NCI-H1092 treated with DMSO at 0.1 percent for 48 hours (cell line): Measurements from ENCODE around the gene SHISA7.

Experiments used
- DNase-seq: peaks from one replicate; lab custom pipeline; 2025; lab: John Stamatoyannopoulos, UW

SHISA7 gene

DNA sequence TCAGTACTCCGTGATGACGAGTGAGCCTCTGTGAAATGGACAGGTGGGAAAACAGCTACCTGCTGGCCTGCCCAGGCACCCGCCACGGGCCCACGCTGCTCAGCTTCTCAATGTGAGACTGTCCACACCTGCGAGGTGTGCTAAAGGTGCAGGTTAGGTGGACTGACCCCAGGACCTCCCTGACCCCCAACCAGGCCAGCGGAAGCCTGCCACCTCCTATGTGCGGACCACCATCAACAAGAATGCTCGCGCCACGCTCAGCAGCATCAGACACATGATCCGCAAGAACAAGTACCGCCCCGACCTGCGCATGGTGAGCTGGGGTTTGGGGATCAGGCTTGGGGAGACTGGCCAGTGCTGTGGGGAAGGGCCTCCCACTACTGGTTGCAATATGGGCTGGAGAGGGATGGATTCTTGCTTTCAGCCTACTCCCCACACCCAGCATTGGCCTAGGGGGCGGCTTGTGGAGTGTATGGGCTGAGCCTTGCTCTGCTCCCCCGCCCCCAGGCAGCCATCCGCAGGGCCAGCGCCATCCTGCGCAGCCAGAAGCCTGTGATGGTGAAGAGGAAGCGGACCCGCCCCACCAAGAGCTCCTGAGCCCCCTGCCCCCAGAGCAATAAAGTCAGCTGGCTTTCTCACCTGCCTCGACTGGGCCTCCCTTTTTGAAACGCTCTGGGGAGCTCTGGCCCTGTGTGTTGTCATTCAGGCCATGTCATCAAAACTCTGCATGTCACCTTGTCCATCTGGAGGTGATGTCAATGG is 55.2 kb downstream of the SHISA7 start:
- DNase-seq: no peak

GRCh38 chr19:55386493-55386971 is 56.6 kb downstream of the SHISA7 start:
- no peak for DNase-seq

GRCh38 chr19:55385724-55386492 is 57.2 kb downstream of the SHISA7 start, which contains the start of gene RPL28:
TSS of gene RPL28 (plus strand) at chr19:55385932. CDS start at chr19:55386358, 426 bp downstream.
- peak; percentile 95 for DNase-seq

DNA sequence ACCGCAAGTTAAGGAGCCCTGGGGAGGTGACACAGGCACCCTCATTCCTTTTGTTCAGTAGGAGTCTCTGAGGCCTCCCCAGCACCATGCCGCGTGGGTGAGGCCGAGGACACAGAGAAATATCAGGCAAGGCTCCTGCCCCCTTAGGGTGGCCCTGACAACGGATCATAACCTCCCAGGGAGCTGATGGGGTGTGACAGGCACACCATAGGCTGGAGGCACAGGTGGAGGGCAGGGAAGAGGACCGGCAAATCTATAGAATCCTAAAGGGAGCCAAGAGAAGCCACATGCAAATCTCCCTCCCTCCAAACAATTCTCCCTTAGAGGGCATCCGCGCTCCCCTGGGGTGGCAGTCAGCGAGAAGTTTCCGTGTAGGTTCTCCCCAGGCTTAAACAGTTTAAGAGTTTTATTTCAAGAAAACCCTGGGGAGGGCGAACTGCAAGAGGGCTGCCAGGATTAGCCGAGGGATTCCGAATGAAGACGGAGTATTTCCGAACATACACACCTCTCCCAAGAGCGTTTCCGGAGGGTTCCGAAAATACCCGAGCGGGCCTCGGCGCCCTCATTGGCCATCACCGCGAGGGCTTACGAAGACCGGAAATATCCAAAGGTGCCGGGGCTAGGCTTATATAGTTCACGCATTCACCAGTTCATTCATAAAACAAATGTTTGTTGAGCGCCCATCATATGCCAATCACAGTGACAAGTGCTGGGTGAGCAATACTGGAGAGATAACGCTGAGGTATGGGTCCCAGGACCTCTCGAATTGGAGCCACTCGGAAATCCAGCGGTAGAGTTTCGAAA is 58.0 kb downstream of the SHISA7 start:
- DNase-seq: peak; percentile 94

- DNase-seq: peak; percentile 59
Observed at GRCh38 chr19:55384131-55384919, 58.8 kb downstream of the SHISA7 start, which contains the start of gene TMEM238. TSS of gene TMEM238 (minus strand) at chr19:55384292. CDS start at chr19:55384259, 33 bp downstream.

- DNase-seq: peak; percentile 40
Observed at GRCh38 chr19:55383279-55384130, 59.6 kb downstream of the SHISA7 start.

GRCh38 chr19:55382522-55383054 is 60.5 kb downstream of the SHISA7 start:
- DNase-seq: no peak

- DNase-seq: no peak
Observed at GRCh38 chr19:55382013-55382412, 61.1 kb downstream of the SHISA7 start.

DNA sequence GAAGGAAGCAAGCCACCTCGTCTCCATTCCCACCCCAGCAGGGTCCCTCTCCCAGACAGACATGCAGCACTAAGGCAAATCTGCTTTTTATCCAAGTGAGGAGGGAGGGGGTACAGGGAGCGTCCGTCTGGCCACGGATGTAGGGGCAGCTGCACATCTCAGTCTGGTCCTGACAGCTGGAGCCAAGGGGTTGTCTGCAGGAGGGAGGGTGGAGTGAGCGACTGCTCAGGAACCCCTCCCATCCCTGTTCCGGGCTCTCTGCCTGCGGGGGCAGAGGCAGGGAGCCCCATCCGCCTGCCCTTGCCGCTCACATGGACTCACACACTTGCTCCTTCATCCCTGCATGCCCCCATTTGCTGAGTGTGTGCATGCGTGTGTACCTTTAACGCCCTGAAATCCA is 63.9 kb downstream of the SHISA7 start:
- DNase-seq: no peak
